SK-N-SH treated with all-trans-retinoic acid at 6 μM for 48 hours (cell line): ENCODE data around the gene CHPF.

Experiments
- ATAC-seq: fragments of 200-7000 bp; cut with Tn5 transposase; 3 replicates; pipeline ENCODE4 v1.9.1; 2020; ENCODE audit warnings: mild to moderate bottlenecking, moderate library complexity
- ARNTL ChIP-seq: fragments of 450-650 bp; formaldehyde crosslinking; IDR thresholded peaks from 2 replicates; pipeline ENCODE4 v1.5.0; 2020; ENCODE audit warnings: low read depth, mild to moderate bottlenecking, moderate library complexity, borderline replicate concordance
- BACH2 ChIP-seq: fragments of 250-450 bp; sonication (Bioruptor Pico); IDR thresholded peaks from 2 replicates; pipeline ENCODE4 v1.9.0; 2021; ENCODE audit warnings: mild to moderate bottlenecking, borderline replicate concordance
- CSDC2 ChIP-seq: fragments of 250-450 bp; sonication (Bioruptor Pico); IDR thresholded peaks from 2 replicates; pipeline ENCODE4 v1.5.0; 2020; ENCODE audit warnings: mild to moderate bottlenecking, moderate library complexity
- GLIS3 ChIP-seq: fragments of 250-450 bp; sonication (Bioruptor Pico); IDR thresholded peaks from 2 replicates; pipeline ENCODE4 v1.5.0; 2020; ENCODE audit warnings: mild to moderate bottlenecking, moderate library complexity
- ISL1 ChIP-seq: fragments of 250-450 bp; sonication (Bioruptor Pico); IDR thresholded peaks from 2 replicates; pipeline ENCODE4 v2.1.2; 2022; ENCODE audit warnings: mild to moderate bottlenecking, moderate library complexity
- PPARA ChIP-seq: fragments of 250-450 bp; sonication (Bioruptor Pico); IDR thresholded peaks from 2 replicates; pipeline ENCODE4 v1.5.0; 2020; ENCODE audit warnings: mild to moderate bottlenecking, borderline replicate concordance
- RARB ChIP-seq: fragments of 250-450 bp; sonication (Bioruptor Pico); IDR thresholded peaks from 2 replicates; pipeline ENCODE4 v1.8.0; 2021; ENCODE audit warnings: mild to moderate bottlenecking, moderate library complexity
- SNAI2 ChIP-seq: fragments of 250-450 bp; sonication (Bioruptor Pico); IDR thresholded peaks from 2 replicates; pipeline ENCODE4 v1.5.0; 2020; ENCODE audit warnings: mild to moderate bottlenecking, moderate library complexity
- TCF4 ChIP-seq: fragments of 250-450 bp; sonication (Bioruptor Pico); IDR thresholded peaks from 2 replicates; pipeline ENCODE4 v1.8.0; 2021; ENCODE audit warnings: mild to moderate bottlenecking, moderate library complexity, borderline replicate concordance
- TOX ChIP-seq: fragments of 250-450 bp; sonication (Bioruptor Pico); IDR thresholded peaks from 2 replicates; pipeline ENCODE4 v1.8.0; 2021; ENCODE audit warnings: mild to moderate bottlenecking, moderate library complexity, borderline replicate concordance
- ZC3H10 ChIP-seq: fragments of 250-450 bp; sonication (Bioruptor Pico); IDR thresholded peaks from 2 replicates; pipeline ENCODE4 v1.5.1; 2021; ENCODE audit warnings: mild to moderate bottlenecking, moderate library complexity
- ZFP30 ChIP-seq: fragments of 450-650 bp; formaldehyde crosslinking; IDR thresholded peaks from 2 replicates; pipeline ENCODE4 v1.5.0; 2022; ENCODE audit warnings: mild to moderate bottlenecking, moderate library complexity
- ZNF565 ChIP-seq: fragments of 450-650 bp; formaldehyde crosslinking; conservative IDR thresholded peaks from 2 replicates; pipeline ENCODE4 v1.5.0; 2020; ENCODE audit warnings: low read depth, mild to moderate bottlenecking, moderate library complexity
- ZNF70 ChIP-seq: fragments of 450-650 bp; formaldehyde crosslinking; IDR thresholded peaks from 2 replicates; pipeline ENCODE4 v1.5.0; 2020; ENCODE audit warnings: mild to moderate bottlenecking, moderate library complexity
- TF ChIP-seq, protein P1 (sequence below): fragments of 250-450 bp; sonication (Bioruptor Pico); IDR thresholded peaks from 2 replicates; pipeline ENCODE4 v1.5.0; 2020; ENCODE audit warnings: mild to moderate bottlenecking, moderate library complexity
- TF ChIP-seq, protein P2 (sequence below): fragments of 250-450 bp; sonication (Bioruptor Pico); IDR thresholded peaks from 2 replicates; pipeline ENCODE4 v1.5.1; 2020; ENCODE audit warnings: low read depth, mild to moderate bottlenecking, moderate library complexity
- TF ChIP-seq, protein P3 (sequence below): fragments of 250-450 bp; sonication (Bioruptor Pico); IDR thresholded peaks from 2 replicates; pipeline ENCODE4 v1.8.0; 2021; ENCODE audit warnings: low read depth, mild to moderate bottlenecking, moderate library complexity, borderline replicate concordance

Gene CHPF

DNA sequence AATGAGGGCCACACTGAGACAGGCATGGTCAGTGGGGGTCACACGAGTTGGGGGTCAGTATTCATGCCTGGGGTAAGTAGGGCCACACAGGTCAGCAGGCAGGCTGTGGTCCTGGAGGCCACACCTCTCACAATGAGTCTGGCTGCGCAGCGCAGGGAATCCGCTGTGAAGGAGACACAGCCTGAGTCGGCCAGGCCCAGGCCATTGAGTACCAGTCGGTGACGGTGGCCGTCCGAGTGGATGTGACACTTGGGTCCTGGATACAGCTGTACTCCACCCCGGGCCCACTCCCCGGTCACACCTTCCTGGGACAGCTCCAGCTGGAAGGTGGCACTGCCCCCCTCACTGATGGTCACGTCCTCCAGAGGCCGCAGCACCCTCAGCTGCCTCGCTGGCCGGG is 10.7 kb upstream of the CHPF start (continued):
- TF ChIP-seq ZNF565 (CRISPR knock-in tag) = no peak
- TF ChIP-seq ZNF70 (CRISPR knock-in tag) = no peak
- no peak for TF ChIP-seq ARNTL (CRISPR knock-in tag)
- TF ChIP-seq BACH2 (CRISPR knock-in tag) = no peak
- TF ChIP-seq RARB (CRISPR knock-in tag) = no peak
- no peak for TF ChIP-seq TOX (CRISPR knock-in tag)

DNA sequence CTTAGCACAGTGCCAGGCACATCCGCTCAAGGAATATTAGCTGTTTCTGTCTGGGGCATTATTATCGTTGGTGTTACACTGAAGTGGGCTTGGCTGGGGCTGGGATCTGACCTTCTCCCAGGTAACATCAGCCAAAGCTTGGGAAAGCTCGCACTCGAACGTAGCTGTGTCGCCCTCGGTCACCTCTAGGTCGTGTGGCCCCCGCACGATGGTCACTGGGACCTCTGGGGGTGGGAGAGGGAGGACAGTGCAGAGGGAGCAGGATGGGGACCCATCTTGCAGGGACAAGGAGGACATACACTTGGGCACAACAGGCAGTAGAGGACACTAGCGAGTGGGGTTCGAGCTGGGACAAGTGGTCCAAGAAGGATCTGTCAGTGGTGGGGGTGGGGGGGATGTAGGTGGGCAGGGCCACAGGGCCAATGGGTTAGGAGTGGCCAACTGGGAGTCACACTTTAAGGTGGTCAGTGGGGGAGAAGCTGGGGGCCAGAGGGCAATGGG is 9.9 kb upstream of the CHPF start:
- no peak for TF ChIP-seq TCF4 (CRISPR knock-in tag)
- TF ChIP-seq ZFP30 (CRISPR knock-in tag) = no peak
- TF ChIP-seq ZC3H10 (CRISPR knock-in tag) = no peak
- TF ChIP-seq, protein P1, sequence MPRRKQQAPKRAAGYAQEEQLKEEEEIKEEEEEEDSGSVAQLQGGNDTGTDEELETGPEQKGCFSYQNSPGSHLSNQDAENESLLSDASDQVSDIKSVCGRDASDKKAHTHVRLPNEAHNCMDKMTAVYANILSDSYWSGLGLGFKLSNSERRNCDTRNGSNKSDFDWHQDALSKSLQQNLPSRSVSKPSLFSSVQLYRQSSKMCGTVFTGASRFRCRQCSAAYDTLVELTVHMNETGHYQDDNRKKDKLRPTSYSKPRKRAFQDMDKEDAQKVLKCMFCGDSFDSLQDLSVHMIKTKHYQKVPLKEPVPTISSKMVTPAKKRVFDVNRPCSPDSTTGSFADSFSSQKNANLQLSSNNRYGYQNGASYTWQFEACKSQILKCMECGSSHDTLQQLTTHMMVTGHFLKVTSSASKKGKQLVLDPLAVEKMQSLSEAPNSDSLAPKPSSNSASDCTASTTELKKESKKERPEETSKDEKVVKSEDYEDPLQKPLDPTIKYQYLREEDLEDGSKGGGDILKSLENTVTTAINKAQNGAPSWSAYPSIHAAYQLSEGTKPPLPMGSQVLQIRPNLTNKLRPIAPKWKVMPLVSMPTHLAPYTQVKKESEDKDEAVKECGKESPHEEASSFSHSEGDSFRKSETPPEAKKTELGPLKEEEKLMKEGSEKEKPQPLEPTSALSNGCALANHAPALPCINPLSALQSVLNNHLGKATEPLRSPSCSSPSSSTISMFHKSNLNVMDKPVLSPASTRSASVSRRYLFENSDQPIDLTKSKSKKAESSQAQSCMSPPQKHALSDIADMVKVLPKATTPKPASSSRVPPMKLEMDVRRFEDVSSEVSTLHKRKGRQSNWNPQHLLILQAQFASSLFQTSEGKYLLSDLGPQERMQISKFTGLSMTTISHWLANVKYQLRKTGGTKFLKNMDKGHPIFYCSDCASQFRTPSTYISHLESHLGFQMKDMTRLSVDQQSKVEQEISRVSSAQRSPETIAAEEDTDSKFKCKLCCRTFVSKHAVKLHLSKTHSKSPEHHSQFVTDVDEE (CRISPR knock-in tag) = no peak
- TF ChIP-seq GLIS3 (CRISPR knock-in tag) = no peak
- ATAC-seq = no peak

DNA sequence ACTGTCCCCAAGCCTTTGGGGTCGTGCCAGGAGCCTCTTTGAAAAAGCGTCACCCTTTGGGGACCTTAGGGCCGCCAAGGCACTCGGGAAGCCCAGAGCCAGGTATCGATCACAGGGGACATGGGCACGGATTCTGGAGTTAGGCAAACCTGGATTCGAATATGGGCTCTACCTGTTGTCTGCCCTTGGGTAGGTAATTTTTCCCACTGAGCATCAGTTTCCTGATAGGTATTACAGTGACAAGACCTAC is 9.5 kb upstream of the CHPF start:
- TF ChIP-seq TCF4 (CRISPR knock-in tag) = no peak
- TF ChIP-seq PPARA (CRISPR knock-in tag) = no peak
- no peak for TF ChIP-seq ZNF565 (CRISPR knock-in tag)
- TF ChIP-seq, protein P1 (CRISPR knock-in tag) = no peak
- TF ChIP-seq, protein P2, sequence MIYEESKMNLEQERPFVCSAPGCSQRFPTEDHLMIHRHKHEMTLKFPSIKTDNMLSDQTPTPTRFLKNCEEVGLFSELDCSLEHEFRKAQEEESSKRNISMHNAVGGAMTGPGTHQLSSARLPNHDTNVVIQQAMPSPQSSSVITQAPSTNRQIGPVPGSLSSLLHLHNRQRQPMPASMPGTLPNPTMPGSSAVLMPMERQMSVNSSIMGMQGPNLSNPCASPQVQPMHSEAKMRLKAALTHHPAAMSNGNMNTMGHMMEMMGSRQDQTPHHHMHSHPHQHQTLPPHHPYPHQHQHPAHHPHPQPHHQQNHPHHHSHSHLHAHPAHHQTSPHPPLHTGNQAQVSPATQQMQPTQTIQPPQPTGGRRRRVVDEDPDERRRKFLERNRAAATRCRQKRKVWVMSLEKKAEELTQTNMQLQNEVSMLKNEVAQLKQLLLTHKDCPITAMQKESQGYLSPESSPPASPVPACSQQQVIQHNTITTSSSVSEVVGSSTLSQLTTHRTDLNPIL = no peak
- no peak for TF ChIP-seq BACH2 (CRISPR knock-in tag)
- TF ChIP-seq CSDC2 (CRISPR knock-in tag) = no peak
- no peak for TF ChIP-seq ISL1 (CRISPR knock-in tag)
- TF ChIP-seq, protein P3, sequence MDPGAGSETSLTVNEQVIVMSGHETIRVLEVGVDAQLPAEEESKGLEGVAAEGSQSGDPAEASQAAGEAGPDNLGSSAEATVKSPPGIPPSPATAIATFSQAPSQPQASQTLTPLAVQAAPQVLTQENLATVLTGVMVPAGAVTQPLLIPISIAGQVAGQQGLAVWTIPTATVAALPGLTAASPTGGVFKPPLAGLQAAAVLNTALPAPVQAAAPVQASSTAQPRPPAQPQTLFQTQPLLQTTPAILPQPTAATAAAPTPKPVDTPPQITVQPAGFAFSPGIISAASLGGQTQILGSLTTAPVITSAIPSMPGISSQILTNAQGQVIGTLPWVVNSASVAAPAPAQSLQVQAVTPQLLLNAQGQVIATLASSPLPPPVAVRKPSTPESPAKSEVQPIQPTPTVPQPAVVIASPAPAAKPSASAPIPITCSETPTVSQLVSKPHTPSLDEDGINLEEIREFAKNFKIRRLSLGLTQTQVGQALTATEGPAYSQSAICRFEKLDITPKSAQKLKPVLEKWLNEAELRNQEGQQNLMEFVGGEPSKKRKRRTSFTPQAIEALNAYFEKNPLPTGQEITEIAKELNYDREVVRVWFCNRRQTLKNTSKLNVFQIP (CRISPR knock-in tag) = no peak
- no peak for TF ChIP-seq ARNTL (CRISPR knock-in tag)
- TF ChIP-seq SNAI2 (CRISPR knock-in tag) = no peak
- TF ChIP-seq ZC3H10 (CRISPR knock-in tag) = no peak
- no peak for TF ChIP-seq GLIS3 (CRISPR knock-in tag)
- TF ChIP-seq ZFP30 (CRISPR knock-in tag) = no peak
- ATAC-seq = no peak

DNA sequence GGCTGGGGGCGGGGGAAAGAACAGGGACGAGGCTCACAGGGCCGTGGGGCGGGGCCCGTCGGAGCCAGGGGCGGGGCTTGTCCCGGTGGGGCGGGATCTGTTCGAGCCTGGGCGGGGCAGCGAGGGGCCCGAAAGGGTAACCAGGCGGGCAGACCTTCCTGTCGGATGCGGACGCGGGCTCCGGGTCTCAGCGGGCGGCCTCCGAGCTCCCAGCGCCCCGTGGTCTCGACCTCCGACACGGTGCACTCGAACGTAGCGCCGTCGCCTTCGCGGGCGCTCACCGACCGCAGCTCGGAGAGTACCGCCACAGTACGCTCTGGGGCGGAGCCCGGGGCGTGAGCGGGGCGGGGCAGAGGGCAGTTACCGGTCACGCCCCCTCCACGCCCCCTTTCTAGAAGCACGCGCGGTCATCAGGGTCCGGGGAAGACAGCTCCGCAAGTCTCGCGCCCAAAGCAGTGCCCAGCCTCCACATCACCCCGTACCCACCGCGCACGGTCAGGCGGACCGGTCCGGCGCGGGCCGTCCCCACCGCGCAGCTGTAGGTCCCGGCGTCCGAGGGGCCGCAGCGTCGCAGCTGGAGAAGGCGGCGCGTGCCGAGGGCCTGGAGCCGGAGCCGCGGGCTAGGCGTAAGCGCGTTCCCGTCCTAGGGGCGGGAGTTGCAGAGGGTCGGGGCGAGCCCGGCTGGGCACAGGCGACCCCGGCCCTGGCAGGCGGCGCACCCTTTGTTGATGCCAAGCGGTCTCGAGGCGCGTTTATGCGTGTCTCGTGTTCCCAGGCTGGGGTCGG is 9.0 kb upstream of the CHPF start:
- ATAC-seq = peak; percentile 91
- peak; percentile 10; the same call in 1 of the 2 replicates for TF ChIP-seq GLIS3 (CRISPR knock-in tag)
- TF ChIP-seq ZC3H10 (CRISPR knock-in tag) = no peak
